ENCODE results near the gene SDC4.

The SDC4 gene

GRCh38 chr20:45297786-45298497 lies 50.3 kb downstream of the SDC4 start:
- Histone ChIP-seq H3K27me3 (peaks cover 0 to 40% of the 10 kb centered on the region in 2 donors), H3K9me3 (no peaks in the 10 kb centered on the region), H3K27ac (no peak overlapping the region), H3K4me3 (no peak overlapping the region), H3K36me3 (no peaks in the 10 kb centered on the region), H3K4me1 (peaks cover 0 to 14% (median 10%) of the 10 kb centered on the region in 4 donors)
- TF ChIP-seq CTCF (IDR thresholded peaks at IDR 0.05): no peak
- intact Hi-C loops (cut with DNase I; ENCODE audit: low total_unique reads): loop anchor here (10.0 kb wide), 1 partner anchor 253 kb away; no protein-coding TSS in a partner anchor
- no peak for DNase-seq

- peaks cover 0 to 32% of the 10 kb centered on the region in 2 donors for H3K27me3 ChIP-seq
- H3K36me3 ChIP-seq: no peaks in the 10 kb centered on the region
- H3K27ac ChIP-seq: no peak overlapping the region
- peaks cover 0 to 15% (median 11%) of the 10 kb centered on the region in 4 donors for H3K4me1 ChIP-seq
- no peak for DNase-seq
- TF ChIP-seq CTCF (IDR thresholded peaks at IDR 0.05): no peak
- intact Hi-C loops (cut with DNase I; ENCODE audit: low total_unique reads): loop anchor here (10.0 kb wide), 1 partner anchor 250 kb away; no protein-coding TSS in a partner anchor
- no peaks in the 10 kb centered on the region for H3K9me3 ChIP-seq
- no peak overlapping the region for H3K4me3 ChIP-seq
These were observed 53.6 kb downstream of the SDC4 start for GRCh38 chr20:45294659-45295058.

- no peak for TF ChIP-seq CTCF (IDR thresholded peaks at IDR 0.05)
- DNase-seq: no peak
- Histone ChIP-seq H3K36me3 (no peaks in the 10 kb centered on the region), H3K27me3 (peaks cover 0 to 32% of the 10 kb centered on the region in 2 donors), H3K27ac (no peak overlapping the region), H3K9me3 (no peaks in the 10 kb centered on the region), H3K4me1 (peaks cover 0 to 15% (median 11%) of the 10 kb centered on the region in 4 donors), H3K4me3 (peak overlapping the region in 1 of 2 donors; percentile 52)
- intact Hi-C loops (cut with DNase I; ENCODE audit: low total_unique reads): loop anchor here (10.0 kb wide), 1 partner anchor 249 kb away; no protein-coding TSS in a partner anchor
These were observed 54.2 kb downstream of the SDC4 start for GRCh38 chr20:45294003-45294368.

GRCh38 chr20:45293041-45294002 lies 54.9 kb downstream of the SDC4 start:
- Histone ChIP-seq H3K9me3 (no peaks in the 10 kb centered on the region), H3K27me3 (peaks cover 0 to 37% of the 10 kb centered on the region in 2 donors), H3K36me3 (no peaks in the 10 kb centered on the region), H3K27ac (peak overlapping the region; percentile 1 to 14), H3K4me1 (peaks cover 0 to 15% (median 11%) of the 10 kb centered on the region in 4 donors), H3K4me3 (peak overlapping the region; percentile 52)
- intact Hi-C loops (cut with DNase I; ENCODE audit: low total_unique reads): loop anchor here (10.0 kb wide), 1 partner anchor 249 kb away; no protein-coding TSS in a partner anchor
- TF ChIP-seq CTCF (IDR thresholded peaks at IDR 0.05): peak; percentile 84 to 97
- peak; percentile 83 to 86 for DNase-seq

- DNase-seq: no peak
- H3K9me3 ChIP-seq: no peaks in the 10 kb centered on the region
- peaks cover 0 to 15% (median 11%) of the 10 kb centered on the region in 4 donors for H3K4me1 ChIP-seq
- peaks cover 0 to 27% of the 10 kb centered on the region in 2 donors for H3K27me3 ChIP-seq
- H3K27ac ChIP-seq: no peak overlapping the region
- intact Hi-C loops (cut with DNase I; ENCODE audit: low total_unique reads): loop anchor here (10.0 kb wide), 1 partner anchor 248 kb away; no protein-coding TSS in a partner anchor
- no peak for TF ChIP-seq CTCF (IDR thresholded peaks at IDR 0.05)
- H3K36me3 ChIP-seq: no peaks in the 10 kb centered on the region
- no peak overlapping the region for H3K4me3 ChIP-seq
These were observed 55.9 kb downstream of the SDC4 start for GRCh38 chr20:45292343-45292742.

All from tibial artery (tissue), 4 donors.